Daoy (cell line): ENCODE results near the gene PIK3R3. TPM values are rescaled to one million over a fixed set of nuclear protein-coding genes. Genes with fewer than 3 reads are reported as not detected.
"Not testable (repeated sequence)": the region's sequence is repeated elsewhere in the genome, so short reads cannot be mapped to it uniquely, and the experiment has no call there.

ENCODE experiments used
- DNase-seq: peaks from one replicate; pipeline ENCODE4 v3.0.0-alpha.2; 2015; ENCODE audit warnings: low read depth
- total RNA-seq: library from RNA; depleted of rRNA; stranded (reverse); fragments of >200 nt; shearing (Covaris generic); gene quantifications from 2 replicates; pipeline ENCODE4 v1.2.3, GENCODE V29; 2014

PIK3R3 gene
- total RNA-seq, 1 experiment from 2014 or later = 17.7 TPM

DNA sequence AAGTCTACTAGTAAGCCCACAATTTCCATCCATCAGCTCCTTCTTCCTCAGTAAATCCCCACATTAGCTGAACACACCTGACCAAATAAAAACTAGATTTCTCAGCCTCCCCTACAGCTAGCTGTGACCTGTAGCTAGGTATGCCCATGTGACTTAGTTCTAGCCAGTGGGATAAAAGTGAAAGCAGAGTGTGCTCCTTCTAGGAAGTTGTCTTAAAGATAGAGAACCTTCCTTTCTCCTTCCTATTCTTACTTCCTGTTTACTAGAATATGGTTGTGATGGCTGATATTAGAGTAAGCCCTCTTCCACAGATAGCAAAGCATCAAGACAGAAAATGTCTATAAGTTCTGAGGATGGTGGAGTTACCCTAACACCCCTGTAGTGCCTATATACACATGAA, 67.0 kb downstream of the PIK3R3 start:
- no peak for DNase-seq

DNA sequence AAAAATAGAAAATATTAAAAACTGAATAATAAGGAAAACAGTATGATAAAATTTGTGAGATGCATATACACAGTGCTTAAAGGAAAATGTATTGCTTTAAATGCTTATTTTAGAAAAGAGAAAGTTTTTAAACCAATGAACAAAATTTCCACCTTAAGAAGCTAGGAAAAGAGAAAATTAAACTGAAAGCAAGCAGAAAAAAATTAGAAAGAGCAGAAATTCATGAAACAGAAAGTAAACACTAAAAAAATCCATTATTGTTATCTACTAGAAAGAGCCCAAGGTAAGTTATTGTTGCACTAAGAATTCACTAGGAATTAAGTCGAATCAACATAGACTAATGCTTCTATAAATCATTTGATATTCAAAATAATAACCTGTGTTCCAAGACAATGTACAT, 67.7 kb downstream of the PIK3R3 start:
- no peak for DNase-seq

DNA sequence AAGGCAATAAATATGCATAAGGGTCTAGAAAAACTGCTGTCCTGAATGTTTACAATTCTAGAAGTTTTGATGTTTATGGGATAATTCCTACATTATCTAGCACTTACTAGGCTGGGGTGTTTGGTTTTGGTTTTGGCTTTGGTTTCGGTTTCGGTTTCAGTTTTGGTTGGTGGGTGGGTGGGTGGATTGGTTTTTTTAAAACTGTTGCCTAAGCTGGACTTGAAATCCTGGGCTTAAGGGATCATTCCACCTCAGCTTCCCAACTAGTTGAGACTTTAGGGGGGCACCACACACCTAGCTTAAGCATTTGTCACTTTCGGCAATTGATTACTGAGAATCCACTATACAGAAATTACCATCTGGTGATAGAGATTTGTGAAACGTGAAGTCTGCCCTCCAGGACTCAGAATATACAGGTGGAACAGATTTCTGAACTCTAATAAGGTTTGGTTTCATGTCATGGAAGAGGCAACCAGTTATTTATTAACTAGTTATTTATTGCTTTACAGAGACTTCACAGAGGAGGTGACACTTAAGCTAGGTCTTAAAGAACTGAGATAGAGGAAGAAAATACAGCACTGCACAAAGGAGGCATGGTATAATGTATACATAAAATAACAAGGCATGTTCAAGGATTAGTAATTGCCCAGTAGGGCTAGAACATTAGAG, 69.6 kb downstream of the PIK3R3 start:
- peak; percentile 69 for DNase-seq

DNA sequence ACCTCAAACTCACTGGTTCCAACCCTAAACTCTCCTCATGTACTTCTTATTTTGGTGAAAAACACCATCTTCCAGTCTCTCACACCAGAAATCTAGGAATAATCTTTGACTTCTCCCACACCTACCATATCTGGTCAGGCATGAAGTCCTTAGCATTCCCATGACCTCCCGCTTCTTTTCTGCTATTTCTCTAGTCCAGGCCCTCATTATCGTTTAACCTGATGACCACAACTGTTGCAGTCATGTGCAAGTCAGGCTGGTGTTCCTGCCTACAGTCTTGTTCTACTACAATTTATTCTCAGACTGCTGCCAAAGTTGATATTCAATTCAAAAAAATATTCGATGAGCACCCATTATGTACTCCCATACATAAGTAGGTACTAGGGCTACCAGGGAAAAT, 71.3 kb downstream of the PIK3R3 start:
- no peak for DNase-seq

DNA sequence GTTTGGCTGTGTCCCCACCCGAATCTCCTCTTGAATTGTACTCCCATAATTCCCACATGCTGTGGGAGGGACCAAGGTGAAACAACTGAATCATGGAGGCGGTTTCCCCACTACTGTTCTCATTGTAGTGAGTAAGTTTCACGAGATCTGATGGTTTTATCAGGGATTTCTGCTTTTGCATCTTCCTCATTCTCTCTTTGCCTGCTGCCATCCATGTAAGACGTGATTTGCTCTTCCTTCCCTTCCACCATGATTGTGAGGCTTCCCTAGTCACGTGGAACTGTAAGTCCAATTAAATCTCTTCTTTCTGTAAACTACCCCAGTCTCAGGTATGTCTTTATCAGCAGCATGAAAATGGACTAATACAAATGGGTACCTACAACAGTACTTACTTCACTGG, 73.5 kb downstream of the PIK3R3 start:
- DNase-seq = no peak

DNA sequence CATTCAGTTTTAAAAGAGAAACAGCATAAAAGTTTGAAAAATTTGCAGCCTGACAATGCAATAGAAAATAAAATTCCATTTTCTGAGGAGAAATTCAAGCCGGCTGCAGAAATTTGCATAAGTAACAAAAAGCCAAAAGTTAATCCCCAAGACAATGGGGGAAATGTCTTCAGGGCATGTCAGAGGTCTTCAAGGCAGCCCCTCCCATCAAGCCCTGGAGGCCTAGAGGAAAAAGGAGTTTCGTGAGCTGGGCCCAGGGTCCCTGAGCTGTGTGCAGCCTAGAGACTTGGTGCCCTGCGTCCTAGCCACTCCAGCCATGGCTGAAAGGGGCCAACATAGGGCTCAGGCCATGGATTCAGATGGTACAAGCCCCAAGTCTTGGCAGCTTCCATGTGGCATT, 74.6 kb downstream of the PIK3R3 start:
- DNase-seq = no peak

DNA sequence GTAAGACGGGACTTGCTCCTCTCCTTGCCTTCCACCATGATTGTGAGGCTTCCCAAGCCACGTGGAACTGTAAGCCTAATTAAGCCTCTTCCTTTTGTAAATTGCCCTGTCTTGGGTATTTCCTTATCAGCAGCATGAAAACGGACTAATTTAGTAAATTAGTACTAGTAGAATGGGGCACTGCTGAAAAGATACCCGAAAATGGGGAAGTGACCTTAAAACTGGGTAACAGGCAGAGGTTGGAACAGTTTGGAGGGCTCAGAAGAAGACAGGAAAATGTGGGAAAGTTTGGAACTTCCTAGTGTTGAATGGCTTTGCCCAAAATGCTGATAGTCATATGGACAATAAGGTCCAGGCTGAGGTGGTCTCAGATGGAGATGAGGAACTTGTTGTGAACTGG, 75.2 kb downstream of the PIK3R3 start:
- DNase-seq = not testable (repeated sequence)

DNA sequence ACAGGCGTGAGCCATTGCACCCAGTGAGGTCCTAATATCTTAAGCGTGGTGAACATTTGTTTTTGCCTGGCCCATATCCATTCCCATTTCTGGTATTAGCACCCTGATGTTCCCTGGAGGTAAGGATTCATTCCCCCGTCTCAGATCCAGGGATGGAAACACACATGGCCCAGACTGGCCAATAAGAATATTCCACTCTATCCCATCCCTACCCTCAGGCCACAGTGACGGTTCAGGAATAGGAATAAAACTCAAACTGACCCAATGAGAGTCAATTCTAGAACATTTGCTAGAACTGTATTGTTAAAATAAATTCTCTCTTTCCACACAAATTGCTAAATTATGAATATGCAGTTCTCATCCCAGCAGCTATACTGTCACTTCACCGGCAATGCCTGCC, 76.1 kb downstream of the PIK3R3 start:
- DNase-seq = no peak

DNA sequence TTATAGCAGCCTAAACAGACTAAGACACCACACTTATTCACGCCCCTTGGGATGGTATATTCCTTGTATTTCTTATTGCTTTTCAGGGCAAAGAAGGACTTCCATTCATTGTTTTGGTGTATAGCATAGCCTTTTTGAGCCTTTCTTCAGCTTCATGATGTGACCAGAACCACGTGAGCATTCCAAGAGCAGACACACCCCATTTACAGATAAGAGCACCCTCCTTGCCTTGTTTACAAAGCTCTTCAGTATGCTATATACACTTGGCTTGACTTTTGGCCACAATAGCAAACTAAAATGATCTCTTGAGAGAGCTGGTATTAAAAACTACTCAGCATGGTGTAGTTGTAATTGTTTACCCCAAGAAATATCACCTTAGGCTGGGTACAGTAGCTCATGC, 78.7 kb downstream of the PIK3R3 start:
- DNase-seq = no peak

DNA sequence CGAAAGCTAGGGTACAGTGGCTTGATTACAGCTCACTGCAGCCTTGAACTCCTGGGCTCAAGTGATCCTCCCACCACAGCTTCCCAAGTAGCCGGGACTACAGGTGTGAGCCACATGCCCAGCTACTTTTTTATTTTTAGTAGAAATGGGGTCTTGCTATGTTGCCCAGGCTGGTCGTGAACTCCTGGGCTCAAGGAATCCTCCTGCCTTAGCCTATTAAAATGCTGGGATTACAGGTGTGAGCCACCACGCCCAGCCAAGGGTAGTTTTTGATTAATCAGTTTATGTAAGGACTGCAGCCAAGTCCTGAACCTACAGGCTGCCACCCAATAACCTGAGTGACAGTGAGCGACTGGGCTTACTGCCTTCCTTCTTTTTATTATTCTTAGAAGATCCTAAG, 88.3 kb downstream of the PIK3R3 start:
- no peak for DNase-seq

DNA sequence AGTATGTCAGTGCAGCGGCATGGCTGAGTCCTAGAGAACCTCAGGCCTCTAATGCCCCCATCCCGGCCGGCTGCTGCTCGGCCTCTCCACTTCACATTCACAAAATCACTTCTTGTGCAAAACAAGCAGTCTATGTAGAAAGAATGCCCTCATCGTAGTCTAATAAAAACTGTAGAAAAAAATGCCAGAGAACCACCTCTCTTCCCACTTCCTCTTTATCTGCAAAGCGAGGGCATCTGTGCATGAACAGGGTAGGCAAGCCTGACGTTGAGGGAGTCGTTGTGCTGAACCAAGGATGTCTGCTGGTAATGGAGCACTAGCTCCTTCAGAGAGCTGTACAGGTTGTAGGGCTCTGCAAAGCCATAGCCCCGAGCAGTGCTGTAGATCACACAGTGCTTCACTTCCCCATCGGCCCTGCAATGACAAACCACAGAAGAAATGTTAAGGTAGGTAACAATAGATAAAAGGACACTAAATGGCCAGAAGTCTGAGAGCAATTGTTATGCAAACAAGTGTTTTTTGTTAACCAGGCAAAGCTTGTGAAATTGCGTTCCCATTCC, 88.9 kb downstream of the PIK3R3 start:
- no peak for DNase-seq

DNA sequence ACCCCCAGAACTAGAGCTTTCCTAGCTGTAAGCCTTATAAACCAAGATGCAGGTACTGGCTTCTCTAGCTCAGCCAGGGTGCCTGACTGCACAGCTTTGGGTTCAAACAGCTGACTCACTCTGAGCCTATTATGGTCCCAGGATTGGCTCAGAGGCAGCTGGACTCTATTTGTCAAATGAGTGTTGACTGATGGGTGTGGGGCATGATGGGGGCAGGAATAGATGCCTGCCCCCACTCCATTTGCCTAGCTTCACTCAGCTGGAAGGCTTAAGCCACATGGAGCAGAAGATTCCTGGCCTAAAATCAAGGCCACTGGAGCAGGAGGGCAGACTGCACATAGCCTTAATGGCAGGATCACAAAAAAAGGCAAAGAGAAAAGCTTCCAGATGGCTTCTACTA, 90.5 kb downstream of the PIK3R3 start:
- DNase-seq = no peak

DNA sequence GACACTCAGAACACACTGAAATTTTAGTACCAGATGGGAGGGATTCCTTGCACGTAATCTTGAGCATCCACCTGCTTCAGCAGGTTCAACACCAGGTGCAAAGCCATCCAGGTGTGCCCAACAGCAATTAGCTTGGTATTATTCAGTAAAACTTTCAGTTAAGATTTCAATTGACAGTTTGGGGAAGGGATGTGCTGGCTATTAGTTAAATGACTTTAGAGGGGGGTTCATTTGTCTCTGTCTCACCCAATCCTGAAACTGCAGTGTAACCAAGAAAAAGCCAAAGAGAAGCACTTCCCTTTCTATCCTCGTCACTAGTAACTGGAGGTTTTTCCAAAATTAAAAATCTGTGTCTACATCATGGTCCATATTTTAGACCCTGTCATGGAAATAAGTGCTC, 90.9 kb downstream of the PIK3R3 start:
- DNase-seq = no peak

DNA sequence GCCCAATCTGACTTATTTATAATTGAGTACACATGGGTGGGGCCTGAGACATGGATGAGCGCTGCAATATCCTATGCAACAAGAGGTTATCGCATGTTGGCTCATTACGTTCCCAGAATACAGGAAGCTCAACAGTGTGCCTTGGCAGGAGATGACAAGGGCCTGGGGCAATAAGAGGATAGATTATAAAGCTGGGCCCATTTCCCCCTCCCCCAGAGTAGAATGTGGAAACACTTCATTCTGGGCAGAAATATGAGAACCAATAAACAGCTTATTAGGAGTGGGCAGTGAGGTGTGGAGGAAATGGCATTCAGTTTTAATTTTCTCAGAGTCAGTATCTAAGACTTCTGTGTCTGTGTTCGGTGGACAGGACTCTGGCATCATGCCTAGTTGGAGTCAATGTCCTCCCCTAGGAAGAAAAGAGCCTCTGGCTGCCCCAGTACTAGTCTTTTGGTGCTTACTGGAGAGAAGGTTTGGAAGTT, 92.8 kb downstream of the PIK3R3 start:
- DNase-seq = peak; percentile 71

DNA sequence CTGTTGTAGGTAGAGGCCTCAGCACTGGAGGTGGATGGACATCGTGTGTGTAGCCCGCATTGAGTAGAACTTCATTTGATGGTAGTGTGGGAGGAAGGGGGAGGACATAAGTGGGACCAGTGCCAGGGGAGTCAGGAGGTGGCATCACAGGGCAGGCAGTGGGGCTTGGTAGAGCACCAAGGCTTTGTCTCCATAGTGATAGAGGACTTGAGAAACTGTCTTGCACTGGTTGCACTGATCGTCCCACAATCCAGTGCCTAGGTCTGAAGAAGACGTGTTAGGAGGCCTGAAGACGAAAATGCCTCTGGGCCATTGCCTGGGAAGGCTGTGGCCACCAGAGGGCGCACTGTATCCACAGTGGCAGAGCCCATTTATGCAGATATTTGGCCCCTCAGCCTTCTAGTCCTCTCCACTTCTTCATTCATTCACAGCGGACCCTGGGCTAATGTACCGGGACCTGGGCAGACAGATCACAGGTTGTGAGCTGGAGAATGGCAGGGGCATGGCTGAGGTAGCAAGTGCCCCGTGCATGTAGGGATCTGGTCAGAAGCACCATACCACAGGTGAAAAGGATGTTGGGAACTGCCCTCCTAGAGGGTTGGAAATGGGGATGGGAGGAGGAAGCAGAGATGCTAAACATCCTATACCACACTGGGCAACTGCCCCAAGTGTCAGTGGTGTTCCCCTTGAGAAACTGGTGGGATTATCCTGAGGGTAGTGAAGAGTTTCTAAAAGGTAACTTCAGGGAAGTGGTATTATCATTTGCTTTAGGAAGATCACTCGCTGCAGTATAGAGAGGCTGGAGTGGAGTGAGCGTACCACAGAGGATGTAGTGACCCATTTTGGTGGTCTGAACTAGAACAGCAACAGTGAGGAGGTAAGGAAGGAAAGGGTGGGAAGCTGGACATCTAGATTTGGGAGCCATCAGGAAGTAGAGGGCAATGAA, 95.3 kb downstream of the PIK3R3 start:
- DNase-seq = peak; percentile 81

DNA sequence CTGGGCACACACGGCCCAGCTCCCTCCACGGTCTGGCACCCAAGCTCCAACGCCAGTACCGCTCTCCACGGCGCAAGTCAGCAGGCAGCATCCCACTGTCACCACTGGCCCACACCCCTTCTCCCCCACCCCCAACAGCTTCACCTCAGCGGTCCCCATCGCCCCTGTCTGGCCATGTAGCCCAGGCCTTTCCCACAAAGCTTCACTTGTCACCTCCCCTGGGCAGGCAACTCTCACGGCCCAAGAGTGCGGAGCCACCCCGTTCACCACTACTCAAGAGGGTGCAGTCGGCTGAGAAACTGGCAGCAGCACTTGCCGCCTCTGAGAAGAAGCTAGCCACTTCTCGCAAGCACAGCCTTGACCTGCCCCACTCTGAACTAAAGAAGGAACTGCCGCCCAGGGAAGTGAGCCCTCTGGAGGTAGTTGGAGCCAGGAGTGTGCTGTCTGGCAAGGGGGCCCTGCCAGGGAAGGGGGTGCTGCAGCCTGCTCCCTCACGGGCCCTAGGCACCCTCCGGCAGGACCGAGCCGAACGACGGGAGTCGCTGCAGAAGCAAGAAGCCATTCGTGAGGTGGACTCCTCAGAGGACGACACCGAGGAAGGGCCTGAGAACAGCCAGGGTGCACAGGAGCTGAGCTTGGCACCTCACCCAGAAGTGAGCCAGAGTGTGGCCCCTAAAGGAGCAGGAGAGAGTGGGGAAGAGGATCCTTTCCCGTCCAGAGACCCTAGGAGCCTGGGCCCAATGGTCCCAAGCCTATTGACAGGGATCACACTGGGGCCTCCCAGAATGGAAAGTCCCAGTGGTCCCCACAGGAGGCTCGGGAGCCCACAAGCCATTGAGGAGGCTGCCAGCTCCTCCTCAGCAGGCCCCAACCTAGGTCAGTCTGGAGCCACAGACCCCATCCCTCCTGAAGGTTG, 97.6 kb downstream of the PIK3R3 start:
- no peak for DNase-seq

DNA sequence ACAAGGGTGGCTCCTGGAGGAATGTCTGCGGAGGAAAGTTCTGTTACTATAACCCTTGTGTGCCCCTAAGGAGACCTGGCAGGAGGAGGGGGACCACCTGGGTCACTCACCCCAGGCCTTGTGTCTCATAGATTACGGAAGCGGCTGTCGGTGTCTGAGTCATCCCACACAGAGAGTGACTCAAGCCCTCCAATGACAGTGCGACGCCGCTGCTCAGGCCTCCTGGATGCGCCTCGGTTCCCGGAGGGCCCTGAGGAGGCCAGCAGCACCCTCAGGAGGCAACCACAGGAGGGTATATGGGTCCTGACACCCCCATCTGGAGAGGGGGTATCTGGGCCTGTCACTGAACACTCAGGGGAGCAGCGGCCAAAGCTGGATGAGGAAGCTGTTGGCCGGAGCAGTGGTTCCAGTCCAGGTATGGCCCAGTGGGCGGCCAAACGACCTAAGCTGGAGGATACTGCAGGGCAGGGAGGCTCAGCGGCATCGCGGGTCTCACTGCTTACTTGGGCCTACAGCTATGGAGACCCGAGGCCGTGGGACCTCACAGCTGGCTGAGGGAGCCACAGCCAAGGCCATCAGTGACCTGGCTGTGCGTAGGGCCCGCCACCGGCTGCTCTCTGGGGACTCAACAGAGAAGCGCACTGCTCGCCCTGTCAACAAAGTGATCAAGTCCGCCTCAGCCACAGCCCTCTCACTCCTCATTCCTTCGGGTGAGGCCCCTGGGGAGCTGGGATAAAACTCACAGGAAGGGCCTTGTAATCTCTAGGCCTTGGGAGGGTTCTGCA, 101.4 kb downstream of the PIK3R3 start:
- no peak for DNase-seq

DNA sequence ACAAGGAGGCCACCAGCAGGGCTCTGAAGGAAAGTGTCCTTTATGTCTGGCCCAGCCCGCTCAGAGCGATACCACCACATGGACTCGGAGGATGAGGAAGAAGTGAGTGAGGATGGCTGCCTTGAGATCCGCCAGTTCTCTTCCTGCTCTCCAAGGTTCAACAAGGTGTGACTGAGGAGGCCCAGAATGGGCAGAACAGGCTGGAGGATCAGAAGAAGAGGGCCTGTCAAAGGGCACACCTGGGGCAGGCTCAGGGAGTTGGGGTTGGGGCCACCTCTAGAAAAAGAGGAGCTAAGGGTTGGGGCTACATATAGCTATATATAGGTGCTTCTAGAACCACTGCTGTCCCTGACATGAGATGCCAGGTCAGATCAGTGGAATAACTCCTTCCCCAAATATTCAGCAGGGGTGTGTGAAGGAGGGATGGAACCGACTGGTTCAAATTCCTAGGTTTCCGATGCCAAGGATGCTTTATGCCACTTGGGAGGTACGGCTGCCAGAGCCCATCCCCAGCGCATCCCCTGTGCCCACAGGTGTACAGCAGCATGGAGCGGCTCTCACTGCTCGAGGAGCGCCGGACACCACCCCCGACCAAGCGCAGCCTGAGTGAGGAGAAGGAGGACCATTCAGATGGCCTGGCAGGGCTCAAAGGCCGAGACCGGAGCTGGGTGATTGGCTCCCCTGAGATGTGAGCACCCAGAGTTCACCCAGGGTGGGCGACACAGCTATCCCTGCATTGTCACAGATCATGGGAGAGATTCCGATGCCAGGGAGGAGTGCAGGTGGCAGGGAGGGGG, 102.2 kb downstream of the PIK3R3 start:
- DNase-seq = no peak

DNA sequence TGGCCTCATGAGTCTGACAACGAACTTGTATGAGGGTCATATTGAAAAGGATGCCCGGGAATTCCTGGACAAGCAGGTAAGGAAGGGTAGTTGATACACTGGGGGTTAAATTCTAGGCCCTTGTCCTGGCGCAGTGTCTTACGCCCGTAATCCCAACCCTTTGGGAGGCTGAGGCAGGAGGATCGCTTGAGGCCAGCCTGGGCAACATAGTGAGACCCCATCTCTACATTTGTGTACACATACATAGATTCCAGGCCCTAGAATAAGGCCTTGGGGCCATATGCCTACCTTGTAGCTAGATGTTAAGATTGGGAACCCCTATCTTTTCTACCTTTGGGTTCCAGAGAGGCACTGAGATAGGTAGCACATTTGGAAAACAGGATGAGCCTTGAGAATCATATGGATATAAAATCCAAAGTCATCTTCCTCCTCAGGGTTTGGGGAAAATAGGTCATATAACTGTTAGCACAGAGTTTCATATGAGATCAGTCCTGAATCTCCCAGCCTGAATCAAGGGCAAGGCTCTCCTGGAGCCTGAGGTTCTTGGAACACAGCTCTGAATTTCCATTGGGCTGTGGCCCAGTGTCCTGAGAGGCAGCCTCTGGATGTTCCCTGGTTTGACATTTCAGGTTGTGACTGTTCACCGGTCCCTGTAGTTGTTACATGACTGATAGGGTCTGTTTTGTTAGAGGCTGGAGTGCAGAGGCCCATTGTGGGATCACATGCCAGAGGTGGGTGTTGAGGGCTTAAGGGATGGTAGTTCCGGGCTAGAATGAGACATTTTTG, 104.4 kb downstream of the PIK3R3 start:
- DNase-seq = no peak
